HG03280 (cell line): ENCODE results near the gene HSD3B1.

ENCODE experiments used
- ATAC-seq: cut with Tn5 transposase; IDR thresholded peaks from one replicate; pipeline ENCODE4 v1.9.1; 2021; ENCODE audit warnings: mild to moderate bottlenecking, moderate library complexity; ENCODE audit not compliant: unreplicated experiment

HSD3B1 gene

GRCh38 chr1:119506941-119507340, at the start of gene HSD3B1:
HSD3B1 (plus strand) TSS chr1:119507210; CDS start chr1:119507477, 267 bp downstream.
- no peak for ATAC-seq

- ATAC-seq, result no peak
These were observed 44.0 kb upstream of the HSD3B1 start for GRCh38 chr1:119462964-119463363.

GRCh38 chr1:119463569-119463968, 43.4 kb upstream of the HSD3B1 start:
- ATAC-seq, result no peak

GRCh38 chr1:119466445-119466844, 40.6 kb upstream of the HSD3B1 start:
- no peak for ATAC-seq

- ATAC-seq, result no peak
These were observed 39.8 kb upstream of the HSD3B1 start for GRCh38 chr1:119467219-119467618.

- no peak for ATAC-seq
These were observed 38.9 kb upstream of the HSD3B1 start for GRCh38 chr1:119467857-119468668.

GRCh38 chr1:119469741-119470140, 37.3 kb upstream of the HSD3B1 start:
- ATAC-seq, result no peak

- ATAC-seq, result no peak
These were observed 36.6 kb upstream of the HSD3B1 start for GRCh38 chr1:119470377-119470776.

GRCh38 chr1:119470958-119471357, 36.1 kb upstream of the HSD3B1 start:
- ATAC-seq, result no peak

- no peak for ATAC-seq
These were observed 35.4 kb upstream of the HSD3B1 start for GRCh38 chr1:119471566-119471965.

- ATAC-seq, result no peak
These were observed 34.8 kb upstream of the HSD3B1 start for GRCh38 chr1:119472080-119472818.

GRCh38 chr1:119472819-119473175, 34.2 kb upstream of the HSD3B1 start:
- ATAC-seq, result no peak

- peak; percentile 72 for ATAC-seq
These were observed 31.1 kb upstream of the HSD3B1 start for GRCh38 chr1:119475866-119476439.

GRCh38 chr1:119477710-119478109, 29.3 kb upstream of the HSD3B1 start:
- ATAC-seq, result no peak

GRCh38 chr1:119480175-119480574, 26.8 kb upstream of the HSD3B1 start:
- ATAC-seq, result no peak

GRCh38 chr1:119481951-119482350, 25.1 kb upstream of the HSD3B1 start:
- ATAC-seq, result no peak

GRCh38 chr1:119482517-119483425, 24.2 kb upstream of the HSD3B1 start:
- ATAC-seq, result no peak

GRCh38 chr1:119483441-119484200, 23.4 kb upstream of the HSD3B1 start:
- ATAC-seq, result no peak

- no peak for ATAC-seq
These were observed 21.8 kb upstream of the HSD3B1 start for GRCh38 chr1:119485201-119485600.

- ATAC-seq, result no peak
These were observed 18.8 kb upstream of the HSD3B1 start for GRCh38 chr1:119488216-119488615.
